ENCODE data around the gene DENND5B.
A peak's percentile ranks its signal among the peaks of the same experiment; 100 is the strongest.
"Not testable (repeated sequence)": the region's sequence is repeated elsewhere in the genome, so short reads cannot be mapped to it uniquely, and the experiment has no call there.

The DENND5B gene

GRCh38 chr12:31589904-31590641 lies 863 bp downstream of the DENND5B start:
- no peak for DNase-seq

GRCh38 chr12:31589598-31589903 lies 1.4 kb downstream of the DENND5B start:
- DNase-seq = peak; percentile 5

- DNase-seq = no peak
Observed at GRCh38 chr12:31588976-31589375, 2.0 kb downstream of the DENND5B start.

GRCh38 chr12:31586728-31587127 lies 4.2 kb downstream of the DENND5B start:
- no peak for DNase-seq

- no peak for DNase-seq
Observed at GRCh38 chr12:31585895-31586294, 5.0 kb downstream of the DENND5B start.

GRCh38 chr12:31585271-31585670 lies 5.7 kb downstream of the DENND5B start:
- no peak for DNase-seq

GRCh38 chr12:31584782-31585181 lies 6.2 kb downstream of the DENND5B start:
- no peak for DNase-seq

GRCh38 chr12:31583878-31584277 lies 7.1 kb downstream of the DENND5B start:
- DNase-seq = no peak

- DNase-seq = no peak
Observed at GRCh38 chr12:31582155-31582554, 8.8 kb downstream of the DENND5B start.

- DNase-seq = no peak
Observed at GRCh38 chr12:31578632-31579031, 12.3 kb downstream of the DENND5B start.

- DNase-seq = no peak
Observed at GRCh38 chr12:31574803-31575575, 15.9 kb downstream of the DENND5B start.

GRCh38 chr12:31574367-31574766 lies 16.6 kb downstream of the DENND5B start:
- not testable (repeated sequence) for DNase-seq

- no peak for DNase-seq
Observed at GRCh38 chr12:31572900-31573600, 17.9 kb downstream of the DENND5B start.

- no peak for DNase-seq
Observed at GRCh38 chr12:31570880-31571279, 20.1 kb downstream of the DENND5B start.

- not testable (repeated sequence) for DNase-seq
Observed at GRCh38 chr12:31569517-31569916, 21.4 kb downstream of the DENND5B start.

- DNase-seq = no peak
Observed at GRCh38 chr12:31568498-31568897, 22.4 kb downstream of the DENND5B start.

- DNase-seq = no peak
Observed at GRCh38 chr12:31567029-31567428, 23.9 kb downstream of the DENND5B start.

- DNase-seq = no peak
Observed at GRCh38 chr12:31566547-31566946, 24.4 kb downstream of the DENND5B start.

- DNase-seq = no peak
Observed at GRCh38 chr12:31562594-31563328, 28.2 kb downstream of the DENND5B start.

GRCh38 chr12:31560516-31560915 lies 30.4 kb downstream of the DENND5B start:
- no peak for DNase-seq

- DNase-seq = no peak
Observed at GRCh38 chr12:31558521-31558920, 32.4 kb downstream of the DENND5B start.

- DNase-seq = no peak
Observed at GRCh38 chr12:31557707-31558106, 33.2 kb downstream of the DENND5B start.

GRCh38 chr12:31555466-31555865 lies 35.5 kb downstream of the DENND5B start:
- DNase-seq = not testable (repeated sequence)
